GM12891 (cell line): ENCODE data around the gene FTO.

ENCODE experiments used
- POLR2A ChIP-seq: IDR thresholded peaks from 2 replicates; pipeline ENCODE4 v1.6.1; 2011; ENCODE audit warnings: low read depth, low read length, control low read depth
- POLR2AphosphoS5 ChIP-seq: IDR thresholded peaks from 2 replicates; pipeline ENCODE4 v1.6.1; 2011; ENCODE audit warnings: low read depth, low read length, control low read depth
- SPI1 ChIP-seq: IDR thresholded peaks from 2 replicates; pipeline ENCODE4 v1.6.1; 2011; ENCODE audit warnings: low read depth, low read length, control low read depth

DNA sequence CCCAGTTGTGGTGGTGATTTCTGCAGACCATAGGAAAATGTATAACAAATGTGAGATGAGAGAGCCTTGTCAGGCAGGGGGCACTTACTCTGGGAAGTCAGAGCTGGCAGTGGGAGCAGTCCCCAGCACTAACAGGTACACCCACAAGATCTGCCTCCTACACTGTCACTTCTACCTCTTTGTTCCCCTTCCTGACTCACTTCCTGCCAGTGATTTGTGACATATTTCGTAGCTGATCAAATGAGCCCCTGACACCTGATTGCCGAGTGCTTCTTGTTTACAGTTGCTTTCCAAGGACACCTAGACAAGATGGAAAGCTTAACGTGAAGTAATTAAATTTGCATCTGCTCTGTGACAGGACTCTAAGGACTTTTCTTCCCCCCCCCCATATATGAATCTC is 40.5 kb downstream of the FTO start:
- TF ChIP-seq POLR2A (no peak), SPI1 (peak; percentile 50), POLR2AphosphoS5 (no peak)
